HG03575 (cell line): ENCODE data around the gene ATP2B2.

Experiments used
- ATAC-seq: cut with Tn5 transposase; IDR thresholded peaks from one replicate; pipeline ENCODE4 v1.9.1; 2021; ENCODE audit not compliant: unreplicated experiment, insufficient number of reproducible peaks, low FRiP score; ENCODE audit errors: extremely low read depth

ATP2B2 gene

GRCh38 chr3:10443272-10444109 is 61.9 kb downstream of the ATP2B2 start:
- ATAC-seq = no peak

- no peak for ATAC-seq
Measured at GRCh38 chr3:10442151-10442795, 63.1 kb downstream of the ATP2B2 start.

- ATAC-seq = no peak
Measured at GRCh38 chr3:10440684-10441083, 64.7 kb downstream of the ATP2B2 start.

GRCh38 chr3:10438902-10439610 is 66.3 kb downstream of the ATP2B2 start:
- ATAC-seq = no peak

- no peak for ATAC-seq
Measured at GRCh38 chr3:10437995-10438901, 67.1 kb downstream of the ATP2B2 start.

- ATAC-seq = no peak
Measured at GRCh38 chr3:10437272-10437994, 68.0 kb downstream of the ATP2B2 start.

- no peak for ATAC-seq
Measured at GRCh38 chr3:10435850-10436249, 69.5 kb downstream of the ATP2B2 start.

- no peak for ATAC-seq
Measured at GRCh38 chr3:10434938-10435336, 70.4 kb downstream of the ATP2B2 start.

- no peak for ATAC-seq
Measured at GRCh38 chr3:10434144-10434937, 71.0 kb downstream of the ATP2B2 start.

GRCh38 chr3:10432931-10433330 is 72.5 kb downstream of the ATP2B2 start:
- no peak for ATAC-seq

- no peak for ATAC-seq
Measured at GRCh38 chr3:10432156-10432845, 73.1 kb downstream of the ATP2B2 start.

GRCh38 chr3:10430805-10431204 is 74.6 kb downstream of the ATP2B2 start:
- no peak for ATAC-seq

GRCh38 chr3:10428406-10429091 is 76.8 kb downstream of the ATP2B2 start:
- ATAC-seq = no peak

GRCh38 chr3:10426346-10427220 is 78.8 kb downstream of the ATP2B2 start:
- no peak for ATAC-seq

GRCh38 chr3:10423171-10423882 is 82.1 kb downstream of the ATP2B2 start:
- ATAC-seq = no peak
